HG03103 (cell line): ENCODE results near the gene RBPJL.

ENCODE experiments used
- ATAC-seq: cut with Tn5 transposase; IDR thresholded peaks from one replicate; pipeline ENCODE4 v1.9.1; 2021; ENCODE audit warnings: low read depth; ENCODE audit not compliant: unreplicated experiment

The RBPJL gene

DNA sequence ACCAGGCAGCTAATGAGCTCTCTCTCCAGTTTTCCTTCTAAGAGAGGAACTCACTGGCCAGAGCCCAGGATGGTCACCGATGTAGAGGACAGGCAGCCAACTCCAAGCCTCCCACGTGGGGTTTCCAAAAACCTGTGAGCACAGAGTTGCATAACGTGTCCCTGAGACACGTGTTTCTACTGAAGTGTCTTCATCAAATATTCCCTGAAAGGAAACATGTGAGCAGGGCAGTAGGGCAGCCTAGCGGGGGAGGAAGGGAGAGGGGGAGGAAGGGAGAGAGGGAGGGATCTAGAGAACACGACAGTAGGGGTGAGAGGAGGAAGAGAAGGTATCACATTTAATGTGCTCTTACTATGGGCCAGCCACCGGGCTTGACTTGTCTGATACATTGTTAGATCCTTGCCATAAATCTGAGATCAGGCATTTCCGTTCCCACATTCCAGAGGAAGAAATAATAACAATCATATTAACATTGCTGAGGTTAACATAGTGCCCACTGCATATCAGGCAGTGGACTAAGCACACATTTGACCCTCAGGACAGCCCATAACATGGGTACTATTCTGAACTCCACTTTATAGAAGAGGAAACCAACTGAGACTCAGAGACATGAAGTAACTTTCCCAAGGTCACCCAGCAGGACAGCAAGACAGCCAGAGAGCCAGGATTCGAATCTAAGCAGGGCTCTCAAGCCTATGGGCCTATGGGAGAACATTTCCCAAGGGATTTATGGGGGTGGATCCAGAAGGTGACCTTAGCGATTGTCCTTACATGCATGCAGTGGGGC lies 51.8 kb downstream of the RBPJL start:
- no peak for ATAC-seq

DNA sequence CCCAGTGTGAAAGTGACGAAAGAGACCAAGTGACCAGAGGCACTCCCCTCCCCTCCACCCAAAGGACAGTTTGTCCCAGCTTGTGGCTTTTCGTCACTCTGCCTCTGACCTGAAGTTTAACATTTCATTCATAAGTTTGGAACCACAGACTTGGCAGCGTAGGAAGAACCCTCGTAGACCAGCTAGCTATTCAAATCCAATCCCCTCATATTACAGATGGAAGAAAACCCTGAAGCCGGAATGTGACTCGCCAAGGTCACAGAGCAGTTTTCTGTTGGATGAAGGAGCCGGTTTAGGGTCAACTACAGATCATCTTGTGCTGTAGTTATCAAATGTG lies 52.4 kb downstream of the RBPJL start:
- ATAC-seq: no peak

DNA sequence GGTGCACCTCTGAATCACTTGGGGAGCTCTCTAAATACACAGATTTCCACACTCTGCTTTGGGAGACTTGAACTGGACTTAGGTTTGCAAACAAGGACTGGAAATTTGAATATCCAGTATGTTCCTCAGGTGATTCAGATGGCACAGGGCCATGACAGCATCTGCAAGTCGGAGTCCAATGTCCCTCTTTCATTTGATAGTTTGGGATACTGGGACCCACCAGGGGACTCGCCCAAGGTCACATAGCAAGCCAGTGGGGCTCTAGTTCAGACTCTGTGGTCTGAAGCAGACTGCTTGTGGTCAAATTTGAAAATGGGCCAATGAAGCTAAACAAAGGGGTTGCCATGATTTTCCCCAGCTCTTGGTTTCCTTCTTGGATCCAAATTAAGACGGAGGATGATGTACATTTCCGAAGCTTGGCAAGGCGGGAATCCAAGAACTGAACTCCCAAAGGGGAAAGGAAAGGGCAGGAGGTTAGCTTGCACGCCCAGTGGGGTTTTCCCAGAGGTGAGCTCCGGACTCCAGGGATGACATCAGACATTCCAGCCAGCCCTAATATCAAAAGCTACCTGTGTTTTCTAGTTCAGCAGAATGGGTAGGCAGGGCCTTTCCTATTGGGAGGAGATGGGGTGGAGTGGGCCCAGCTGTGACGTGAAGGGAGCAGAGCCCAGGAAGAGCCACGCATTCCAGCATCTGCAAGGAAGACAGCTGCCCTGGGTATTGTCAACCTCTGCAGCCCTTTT lies 52.9 kb downstream of the RBPJL start:
- ATAC-seq: no peak

DNA sequence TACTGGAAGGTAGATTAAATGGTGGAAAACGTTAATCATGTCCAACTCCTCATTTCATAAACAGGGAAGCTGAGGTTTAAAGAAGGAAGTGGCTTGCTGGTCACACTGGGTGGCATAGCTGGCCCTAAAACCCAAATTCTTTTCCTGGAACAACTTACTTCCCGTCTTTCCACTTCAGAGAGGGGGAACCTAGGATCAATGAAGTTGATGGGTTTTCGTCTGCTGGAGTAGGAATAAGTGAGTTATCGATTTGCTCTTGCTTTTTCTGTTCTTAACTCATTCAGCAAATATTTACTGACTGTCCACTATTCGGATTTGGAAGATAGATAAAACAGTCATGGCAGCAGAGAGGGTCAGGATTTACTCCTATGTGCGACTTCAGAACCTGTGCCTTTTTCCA lies 55.2 kb downstream of the RBPJL start:
- no peak for ATAC-seq

DNA sequence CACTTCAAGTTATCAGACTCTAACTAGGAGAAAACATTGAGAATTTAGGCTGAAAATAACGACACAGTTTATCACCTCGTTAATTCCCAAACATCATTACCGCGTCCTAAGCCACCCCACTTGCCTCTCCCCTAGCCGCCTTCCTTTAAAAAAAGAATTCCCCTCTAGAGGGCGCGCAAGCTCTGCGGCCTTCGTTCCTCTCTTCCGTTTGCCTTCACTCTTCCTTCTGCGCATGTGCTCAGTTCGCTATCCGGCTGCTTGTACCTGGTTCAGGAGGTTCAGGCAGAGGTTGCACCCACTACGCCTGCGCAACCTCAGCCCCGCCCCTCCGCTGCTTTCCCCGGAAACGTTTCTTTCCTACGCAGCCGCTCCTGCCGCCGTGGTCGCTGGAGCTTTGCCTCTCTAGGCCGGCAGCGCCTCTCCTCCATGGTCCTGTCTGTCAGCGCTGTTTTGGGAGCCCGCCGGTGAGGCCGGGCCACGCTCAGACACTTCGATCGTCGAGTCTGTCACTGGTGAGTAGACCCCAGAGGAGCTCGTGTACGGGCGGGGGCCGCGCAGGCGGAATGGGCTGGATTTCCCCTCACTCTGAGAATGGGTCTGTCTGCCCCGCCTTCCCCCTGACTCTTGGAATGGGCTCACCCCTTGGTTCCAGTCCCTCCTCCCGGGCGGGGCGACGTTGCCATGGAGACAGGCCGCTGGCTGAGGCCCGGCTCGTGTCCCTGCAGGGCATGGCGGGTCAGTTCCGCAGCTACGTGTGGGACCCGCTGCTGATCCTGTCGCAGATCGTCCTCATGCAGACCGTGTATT lies 56.4 kb downstream of the RBPJL start, which contains the start of gene SYS1:
SYS1 (plus strand) TSS at position 353 of the 807 bp plus-strand sequence; CDS start at position 729, 376 bp downstream.
- ATAC-seq: peak; percentile 82

DNA sequence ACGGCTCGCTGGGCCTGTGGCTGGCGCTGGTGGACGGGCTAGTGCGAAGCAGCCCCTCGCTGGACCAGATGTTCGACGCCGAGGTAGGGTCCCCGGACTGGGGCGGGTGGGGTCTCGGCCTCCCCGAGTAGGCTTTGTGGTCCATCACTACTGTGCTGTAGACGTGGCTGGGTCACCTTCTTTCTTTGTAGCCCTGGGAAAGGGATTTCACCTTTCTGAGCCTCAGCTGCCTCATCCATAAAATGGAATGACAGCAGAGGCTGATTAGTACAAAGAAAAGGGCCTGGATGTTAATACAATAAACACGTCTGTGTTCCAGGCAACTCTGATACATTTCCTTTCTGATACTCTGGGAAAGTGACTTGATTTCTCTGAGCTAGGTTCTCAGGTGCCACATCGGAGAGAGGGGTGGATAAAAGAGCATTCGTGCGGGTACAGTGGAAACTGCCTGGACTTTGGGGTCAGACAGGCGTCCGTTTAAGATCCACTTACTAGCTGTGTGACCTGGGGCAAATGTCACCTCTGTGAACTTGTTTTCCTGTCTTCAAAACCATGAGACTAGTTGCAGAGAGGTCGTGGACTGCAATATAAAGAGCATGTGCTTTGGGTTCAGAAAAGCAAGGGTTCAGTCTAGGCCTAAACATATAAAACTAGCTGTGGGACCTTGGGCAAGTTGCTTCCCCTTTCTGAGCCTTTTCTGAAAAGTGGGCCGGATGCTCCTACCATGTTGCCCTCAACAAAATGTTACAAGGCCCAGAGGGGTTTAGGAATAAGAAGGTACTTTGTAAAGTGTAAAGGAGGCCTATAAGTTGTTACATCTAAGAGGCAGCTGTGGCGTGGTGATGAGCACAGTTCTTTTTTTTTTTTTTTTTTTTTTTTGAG lies 57.2 kb downstream of the RBPJL start:
- ATAC-seq: no peak

DNA sequence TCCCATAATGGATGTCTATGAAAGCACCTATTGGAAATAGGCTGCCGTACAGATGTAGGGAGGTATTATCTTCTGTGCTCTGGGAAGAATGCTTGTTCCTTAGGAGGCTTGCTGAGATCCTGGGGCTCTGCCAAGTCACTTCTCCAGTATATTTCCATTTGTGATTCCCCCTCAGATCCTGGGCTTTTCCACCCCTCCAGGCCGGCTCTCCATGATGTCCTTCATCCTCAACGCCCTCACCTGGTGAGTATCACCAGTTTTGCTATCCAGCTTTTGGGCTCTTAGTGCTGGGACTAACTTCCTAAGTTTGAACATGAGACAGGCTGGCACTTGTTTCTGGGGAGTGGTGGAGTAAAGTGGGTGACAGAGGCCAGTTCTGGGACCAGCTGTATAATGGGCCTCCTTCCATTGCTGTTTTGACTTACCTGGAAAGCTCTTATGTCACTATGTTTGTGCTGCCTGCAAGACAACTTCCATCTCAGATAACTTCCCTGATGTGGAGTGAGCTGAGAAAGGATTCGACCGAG lies 58.9 kb downstream of the RBPJL start:
- ATAC-seq: no peak

DNA sequence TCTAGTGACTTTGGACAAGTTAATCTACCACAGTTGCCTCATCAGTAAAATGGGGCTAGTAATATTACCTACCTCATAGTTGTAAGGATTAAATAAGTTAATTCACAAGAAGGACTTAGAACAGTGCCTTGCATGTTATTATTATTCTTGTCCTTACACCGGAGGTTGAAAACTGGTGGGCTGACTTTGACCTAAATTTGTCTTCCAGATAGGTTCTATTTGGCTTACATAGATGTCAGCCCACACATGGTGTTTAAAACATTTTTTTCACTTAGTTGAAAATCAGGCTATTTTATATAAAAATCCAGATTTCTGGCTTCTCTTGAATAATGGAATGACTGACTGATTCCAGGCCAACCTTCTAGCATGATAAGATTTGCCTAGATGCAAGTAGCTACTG lies 59.6 kb downstream of the RBPJL start:
- ATAC-seq: no peak

DNA sequence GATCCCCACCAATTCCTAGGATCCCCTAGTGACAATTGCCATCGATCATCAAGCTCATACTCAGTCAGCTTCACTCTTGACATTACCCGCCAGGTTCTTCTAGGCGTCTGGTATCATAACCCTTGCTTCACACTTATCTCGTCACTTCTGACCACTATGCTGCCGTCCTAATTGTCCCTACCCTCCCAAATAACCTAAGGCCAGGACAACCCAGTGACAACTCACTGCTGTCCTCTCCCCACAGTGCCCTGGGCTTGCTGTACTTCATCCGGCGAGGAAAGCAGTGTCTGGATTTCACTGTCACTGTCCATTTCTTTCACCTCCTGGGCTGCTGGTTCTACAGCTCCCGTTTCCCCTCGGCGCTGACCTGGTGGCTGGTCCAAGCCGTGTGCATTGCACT lies 60.0 kb downstream of the RBPJL start:
- ATAC-seq: no peak

DNA sequence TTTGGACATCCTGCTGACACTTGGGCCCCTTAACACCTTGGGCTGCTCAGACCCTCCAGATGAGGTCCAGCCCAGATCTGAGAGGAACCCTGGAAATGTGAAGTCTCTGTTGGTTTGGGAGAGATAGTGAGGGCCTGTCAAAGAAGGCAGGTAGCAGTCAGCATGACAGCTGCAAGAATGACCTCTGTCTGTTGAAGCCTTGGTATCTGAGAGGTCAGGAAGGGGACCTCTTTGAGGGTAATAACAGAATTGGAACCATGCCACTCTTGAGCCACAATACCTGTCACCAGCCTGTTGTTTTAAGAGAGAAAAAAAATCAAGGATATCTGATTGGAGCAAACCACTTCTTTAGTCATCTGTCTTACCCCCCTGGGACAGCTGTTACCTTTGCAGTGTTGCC lies 60.5 kb downstream of the RBPJL start:
- no peak for ATAC-seq
